RPMI8226 (cell line): Measurements from ENCODE around the gene RAB6D.
"Not testable (repeated sequence)": the region's sequence is repeated elsewhere in the genome, so short reads cannot be mapped to it uniquely, and the experiment has no call there.

Source experiments
- DNase-seq: peaks from one replicate; pipeline ENCODE4 v3.0.0-alpha.2; 2015

RAB6D gene

GRCh38 chr2:131363213-131363612 is 755 bp downstream of the RAB6D start:
- not testable (repeated sequence) for DNase-seq

GRCh38 chr2:131361773-131362172 is 2.2 kb downstream of the RAB6D start:
- DNase-seq = peak; percentile 12

- DNase-seq = not testable (repeated sequence)
Measured at GRCh38 chr2:131353167-131353697, 10.7 kb downstream of the RAB6D start.

GRCh38 chr2:131349021-131349420 is 14.9 kb downstream of the RAB6D start:
- no peak for DNase-seq

- DNase-seq = not testable (repeated sequence)
Measured at GRCh38 chr2:131347035-131347434, 16.9 kb downstream of the RAB6D start.

- DNase-seq = not testable (repeated sequence)
Measured at GRCh38 chr2:131339307-131339706, 24.7 kb downstream of the RAB6D start.

GRCh38 chr2:131335319-131335718 is 28.6 kb downstream of the RAB6D start:
- DNase-seq = peak; percentile 54

GRCh38 chr2:131332709-131333108 is 31.3 kb downstream of the RAB6D start:
- DNase-seq = not testable (repeated sequence)

GRCh38 chr2:131331000-131331399 is 33.0 kb downstream of the RAB6D start:
- DNase-seq = not testable (repeated sequence)

- DNase-seq = no peak
Measured at GRCh38 chr2:131322209-131322608, 41.8 kb downstream of the RAB6D start.

- not testable (repeated sequence) for DNase-seq
Measured at GRCh38 chr2:131321344-131321743, 42.6 kb downstream of the RAB6D start.

GRCh38 chr2:131311001-131311400 is 53.0 kb downstream of the RAB6D start:
- DNase-seq = not testable (repeated sequence)
